H1 (cell line): ENCODE measurements around the gene SKAP1. TPM values are rescaled to one million over a fixed set of nuclear protein-coding genes. Genes with fewer than 3 reads are reported as not detected.

Experiments
- CTCF ChIA-PET: fragments of 300-600 bp; sonication (Branson Sonifier 250); formaldehyde crosslinking; loops from one replicate; lab custom pipeline; 2021; ENCODE audit not compliant: partially characterized antibody; lab: Charles Lee
- POLR2A ChIA-PET: fragments of 300-600 bp; sonication (Branson Sonifier 250); formaldehyde crosslinking; loops from one replicate; lab custom pipeline; 2021; ENCODE audit warnings: inconsistent platforms; ENCODE audit not compliant: partially characterized antibody; lab: Charles Lee
- DNase-seq, 2 experiments: peaks; one replicate each; pipeline versions ENCODE4 v3.0.0 to v3.0.0-alpha.2; 2010 to 2022; ENCODE audit warnings: low spot score in 2 of 2, low read depth in 1 of 2, mixed read lengths in 1 of 2
- FAIRE-seq: peaks from 2 replicates; lab custom pipeline; 2011; peaks lifted over from hg19 to GRCh38; lab: Jason Lieb, UNC
- H2AFZ ChIP-seq: 2 replicates; pipeline ENCODE4 v1.8.1; 2012; ENCODE audit warnings: low read length, inconsistent platforms
- H2AK5ac ChIP-seq: 2 replicates; pipeline ENCODE4 v1.6.1; 2013; ENCODE audit warnings: low read depth, low read length
- H2BK120ac ChIP-seq: replicated peaks from 2 replicates; pipeline ENCODE3; 2013; ENCODE audit warnings: low read depth, low read length, inconsistent platforms
- H2BK12ac ChIP-seq: 2 replicates; pipeline ENCODE4 v1.6.1; 2013; ENCODE audit warnings: low read depth, low read length
- H2BK15ac ChIP-seq: 2 replicates; pipeline ENCODE4 v1.6.1; 2013; ENCODE audit warnings: low read length
- H2BK20ac ChIP-seq: 2 replicates; pipeline ENCODE4 v1.6.1; 2013; ENCODE audit warnings: low read length
- H2BK5ac ChIP-seq: 2 replicates; pipeline ENCODE4 v1.6.1; 2013; ENCODE audit warnings: low read depth, low read length
- H3K14ac ChIP-seq: 2 replicates; pipeline ENCODE4 v1.6.1; 2013; ENCODE audit warnings: inconsistent platforms; ENCODE audit not compliant: insufficient read length
- H3K18ac ChIP-seq: 2 replicates; pipeline ENCODE4 v1.6.1; 2013; ENCODE audit warnings: low read length; ENCODE audit errors: extremely low read depth
- H3K23ac ChIP-seq: 2 replicates; pipeline ENCODE4 v1.6.1; 2013; ENCODE audit warnings: inconsistent platforms; ENCODE audit not compliant: insufficient read length
- H3K23me2 ChIP-seq: 2 replicates; pipeline ENCODE4 v1.6.1; 2013; ENCODE audit warnings: low read depth, low read length
- H3K27ac ChIP-seq: 2 replicates; pipeline ENCODE4 v1.6.1; 2011; ENCODE audit warnings: low read depth, low read length, inconsistent platforms
- H3K27me3 ChIP-seq, 4 experiments: replicated peaks in 1 of 4; 1 replicate in 1 of 4; 2 replicates in 3 of 4; pipeline versions ENCODE4 v1.6.1 to v1.8.1; 2011 to 2013; ENCODE audit warnings: low read length in 3 of 4, mild to moderate bottlenecking in 3 of 4, inconsistent platforms in 2 of 4, mixed read lengths in 2 of 4, moderate library complexity in 1 of 4; ENCODE audit not compliant: control insufficient read depth in 3 of 4, insufficient read depth in 3 of 4; ENCODE audit errors: extremely low read depth in 1 of 4
- H3K36me3 ChIP-seq, 4 experiments: 2 replicates each; pipeline versions ENCODE4 v1.6.1 to v1.8.1; 2011 to 2013; ENCODE audit warnings: mild to moderate bottlenecking in 4 of 4, low read length in 3 of 4, moderate library complexity in 2 of 4, control low read depth in 1 of 4, inconsistent platforms in 1 of 4; ENCODE audit not compliant: insufficient read depth in 4 of 4, control insufficient read depth in 2 of 4
- H3K4ac ChIP-seq: replicated peaks from 2 replicates; pipeline ENCODE3; 2013; ENCODE audit warnings: low read length, low read depth, mixed read lengths, inconsistent platforms; ENCODE audit not compliant: insufficient read length
- H3K4me1 ChIP-seq, 4 experiments: replicated peaks in 1 of 4; 1 replicate in 1 of 4; 2 replicates in 3 of 4; pipeline versions ENCODE4 v1.6.1 to v1.8.1; 2011 to 2013; ENCODE audit warnings: low read length in 3 of 4, inconsistent platforms in 2 of 4, mixed read lengths in 1 of 4; ENCODE audit not compliant: insufficient read depth in 4 of 4, control insufficient read depth in 3 of 4
- H3K4me2 ChIP-seq, 2 experiments: 2 replicates each; pipeline versions ENCODE4 v1.6.1 to v1.8.1; 2011 to 2013; ENCODE audit warnings: low read depth in 2 of 2, low read length in 2 of 2, control low read depth in 1 of 2, inconsistent platforms in 1 of 2, mild to moderate bottlenecking in 1 of 2; ENCODE audit not compliant: insufficient read depth in 1 of 2
- H3K4me3 ChIP-seq, 4 experiments: fragments of 200-600, 300-600 bp in 1 of 4; sonication (generic), shearing (Covaris generic), sonication (Bioruptor Twin) in 1 of 4; 2 replicates each; pipeline versions ENCODE4 v1.5.1 to v1.8.1; 2011 to 2016; ENCODE audit warnings: low read length in 4 of 4, low read depth in 3 of 4, control low read depth in 2 of 4, inconsistent platforms in 2 of 4, mild to moderate bottlenecking in 2 of 4, mixed read lengths in 1 of 4, moderate library complexity in 1 of 4; ENCODE audit not compliant: insufficient read depth in 2 of 4; ENCODE audit errors: extremely low read depth in 1 of 4
- H3K56ac ChIP-seq: replicated peaks from 2 replicates; pipeline ENCODE3; 2013; ENCODE audit warnings: low read depth, mild to moderate bottlenecking, mixed read lengths, low read length, inconsistent platforms; ENCODE audit not compliant: insufficient read length
- H3K79me1 ChIP-seq: 2 replicates; pipeline ENCODE4 v1.6.1; 2013; ENCODE audit warnings: low read depth, low read length, control low read depth
- H3K79me2 ChIP-seq, 2 experiments: 2 replicates each; pipeline versions ENCODE4 v1.6.1 to v1.8.1; 2012 to 2013; ENCODE audit warnings: low read length in 2 of 2, mild to moderate bottlenecking in 2 of 2, inconsistent platforms in 1 of 2; ENCODE audit not compliant: insufficient read depth in 2 of 2, control insufficient read depth in 1 of 2
- H3K9ac ChIP-seq, 4 experiments: replicated peaks in 1 of 4; 1 replicate in 1 of 4; 2 replicates in 3 of 4; pipeline versions ENCODE4 v1.6.1 to v1.8.1; 2011 to 2013; ENCODE audit warnings: low read depth in 3 of 4, low read length in 3 of 4, control low read depth in 2 of 4, mild to moderate bottlenecking in 2 of 4, moderate library complexity in 2 of 4, inconsistent platforms in 1 of 4; ENCODE audit errors: extremely low read depth in 1 of 4
- H3K9me3 ChIP-seq, 2 experiments: 2 replicates each; pipeline versions ENCODE4 v1.6.1 to v1.8.1; 2012 to 2013; ENCODE audit warnings: mild to moderate bottlenecking in 2 of 2, moderate library complexity in 2 of 2, control low read depth in 1 of 2, inconsistent platforms in 1 of 2, low read depth in 1 of 2, low read length in 1 of 2, mixed read lengths in 1 of 2; ENCODE audit not compliant: insufficient read depth in 2 of 2
- H4K20me1 ChIP-seq, 2 experiments: replicated peaks in 1 of 2; 2 replicates each; pipeline versions ENCODE3 to v1.8.1; 2011 to 2013; ENCODE audit warnings: inconsistent platforms in 2 of 2, low read length in 2 of 2, mild to moderate bottlenecking in 1 of 2; ENCODE audit not compliant: insufficient read depth in 2 of 2, control insufficient read depth in 1 of 2
- H4K5ac ChIP-seq: 2 replicates; pipeline ENCODE4 v1.6.1; 2013; ENCODE audit warnings: low read length, low read depth, mixed read lengths, inconsistent platforms; ENCODE audit not compliant: insufficient read length
- H4K8ac ChIP-seq: 2 replicates; pipeline ENCODE4 v1.8.0; 2013; ENCODE audit warnings: mild to moderate bottlenecking, moderate library complexity, low read length, inconsistent platforms; ENCODE audit not compliant: insufficient read depth; ENCODE audit errors: extremely low read depth
- H4K91ac ChIP-seq: replicated peaks from 2 replicates; pipeline ENCODE3; 2013; ENCODE audit warnings: low read length, mixed read lengths, inconsistent platforms; ENCODE audit not compliant: insufficient read length
- CTBP2 ChIP-seq: IDR thresholded peaks from 2 replicates; pipeline ENCODE4 v1.7.0; 2011; ENCODE audit warnings: borderline replicate concordance, mild to moderate bottlenecking, moderate library complexity, mixed read lengths, low read length; ENCODE audit not compliant: insufficient read depth, insufficient read length
- EGR1 ChIP-seq: IDR thresholded peaks from 2 replicates; pipeline ENCODE4 v1.6.1; 2011; ENCODE audit warnings: low read depth, low read length, borderline replicate concordance
- EZH2 ChIP-seq: fragments of 200-600 bp; sonication (generic); IDR thresholded peaks from 2 replicates; pipeline ENCODE4 v1.7.1; 2012; ENCODE audit warnings: low read depth, mild to moderate bottlenecking, moderate library complexity, low read length, inconsistent platforms; ENCODE audit not compliant: severe bottlenecking
- KDM5A ChIP-seq: fragments of 200-600 bp; IDR thresholded peaks from 2 replicates; pipeline ENCODE4 v1.7.1; 2012; ENCODE audit warnings: mild to moderate bottlenecking, low read length, inconsistent platforms, mixed read lengths
- MAFK ChIP-seq: IDR thresholded peaks from 2 replicates; pipeline ENCODE4 v1.6.1; 2012; ENCODE audit warnings: low read depth, mild to moderate bottlenecking, improper control_type of control experiment, low read length
- POLR2A ChIP-seq, 2 experiments: IDR thresholded peaks; 1 replicate in 1 of 2; 2 replicates in 1 of 2; pipeline ENCODE4 v1.6.1; 2011; ENCODE audit warnings: low read depth in 2 of 2, low read length in 2 of 2, mild to moderate bottlenecking in 2 of 2; ENCODE audit errors: control extremely low read depth in 1 of 2
- POLR2AphosphoS5 ChIP-seq: IDR thresholded peaks from 2 replicates; pipeline ENCODE4 v1.6.1; 2011; ENCODE audit warnings: low read depth, low read length
- RAD21 ChIP-seq, 2 experiments: IDR thresholded peaks in 1 of 2; conservative IDR thresholded peaks in 1 of 2; 2 replicates each; pipeline ENCODE4 v1.6.1; 2011; ENCODE audit warnings: low read depth in 2 of 2, low read length in 2 of 2, improper control_type of control experiment in 1 of 2, inconsistent platforms in 1 of 2, mild to moderate bottlenecking in 1 of 2, moderate library complexity in 1 of 2
- TCF12 ChIP-seq: IDR thresholded peaks from 2 replicates; pipeline ENCODE4 v1.6.1; 2011; ENCODE audit warnings: low read depth, mild to moderate bottlenecking, low read length
- ZNF274 ChIP-seq: IDR thresholded peaks from 2 replicates; pipeline ENCODE4 v1.7.0; 2012; ENCODE audit warnings: low read length, borderline replicate concordance; ENCODE audit errors: extremely low read depth
- WGBS, 2 experiments: shearing (Covaris generic) in 1 of 2; methylation state at CpG; one replicate each; pipeline versions ENCODE4 v1.1.6 to v1.1.7; 2013 to 2015; ENCODE audit warnings: low lambda C conversion rate in 2 of 2, mixed read lengths in 2 of 2, inconsistent platforms in 1 of 2, low coverage in 1 of 2, missing lambda C conversion rate in 1 of 2; ENCODE audit not compliant: insufficient replicate concordance in 2 of 2, insufficient coverage in 1 of 2, insufficient read length in 1 of 2; ENCODE audit errors: extremely low coverage in 1 of 2, missing lambda C conversion rate in 1 of 2; 5-methylcytosine and 5-hydroxymethylcytosine counted together
- polyA plus RNA-seq, 7 experiments: library from polyadenylated mRNA; depleted of rRNA in 3 of 7; stranded (reverse) in 5 of 7; unstranded in 2 of 7; fragments of >200 nt in 5 of 7; fragments of 200-250 nt in 2 of 7; gene quantifications; 1 replicate in 5 of 7; 2 replicates in 1 of 7; 4 replicates in 1 of 7; pipeline versions ENCODE4 v1.2.1 to v1.2.3, GENCODE V29; 2011 to 2013; ENCODE audit warnings: missing spikeins in 2 of 7, mixed read lengths in 2 of 7
- total RNA-seq: library from RNA; stranded (reverse); fragmentation: NEBNext Ultra II Directional; extraction: Animal tissue kit (Norgen Biotek cat#: 25700); gene quantifications from 2 replicates; pipeline ENCODE4 v1.2.1, GENCODE V29; 2021
- TF ChIP-seq, protein P1 (sequence below): IDR thresholded peaks from 2 replicates; pipeline ENCODE4 v1.6.1; 2012; ENCODE audit warnings: low read length, inconsistent platforms
- TF ChIP-seq, protein P2 (sequence below): IDR thresholded peaks from 2 replicates; pipeline ENCODE4 v1.6.1; 2011; ENCODE audit warnings: low read depth, mild to moderate bottlenecking, low read length; ENCODE audit not compliant: insufficient read depth

Gene SKAP1
- total and polyA plus RNA-seq, 2 of the 8 experiments (the other 6 are each of a cell fraction or from before 2014, with no cell fraction given) = not detected

DNA sequence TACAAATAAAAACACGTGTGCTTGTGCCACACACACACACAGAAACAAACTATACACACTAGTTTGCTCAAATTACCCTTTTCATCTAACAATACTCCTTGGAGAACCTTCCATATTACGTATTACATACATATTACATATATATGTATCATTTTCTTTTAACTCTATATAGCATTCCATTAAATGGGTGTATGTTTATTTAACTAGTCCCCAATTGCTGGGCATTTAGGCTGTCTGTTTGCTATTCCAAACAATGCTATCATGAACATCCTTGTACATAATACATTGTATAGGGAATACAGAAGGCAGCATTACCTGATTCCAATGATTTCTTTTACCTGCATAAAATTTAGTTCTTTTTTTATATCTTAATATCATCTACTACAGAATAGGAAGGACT, 73.1 kb downstream of the SKAP1 start:
- Histone ChIP-seq H3K4ac (no peak overlapping the region), H3K4me2 (no peak overlapping the region), H4K5ac (no peak overlapping the region), H3K9ac (no peak overlapping the region), H3K4me3 (no peak overlapping the region), H2AFZ (no peak overlapping the region), H3K79me2 (no peaks in the 10 kb centered on the region), H2BK15ac (no peak overlapping the region), H2BK12ac (no peak overlapping the region), H3K18ac (no peak overlapping the region), H2AK5ac (no peak overlapping the region), H3K14ac (no peak overlapping the region), H3K56ac (no peak overlapping the region), H3K27me3 (no peaks in the 10 kb centered on the region; a peak in 1 of 7 replicates), H2BK20ac (no peak overlapping the region), H4K91ac (no peak overlapping the region), H3K9me3 (no peaks in the 10 kb centered on the region), H3K27ac (no peak overlapping the region), H3K36me3 (no peaks in the 10 kb centered on the region), H3K23me2 (no peaks in the 10 kb centered on the region), H4K8ac (no peak overlapping the region), H3K23ac (no peak overlapping the region), H2BK120ac (no peak overlapping the region), H2BK5ac (no peak overlapping the region), H3K79me1 (no peaks in the 10 kb centered on the region), H3K4me1 (no peaks in the 10 kb centered on the region), H4K20me1 (no peaks in the 10 kb centered on the region)
- POLR2A ChIA-PET = no interaction called here
- 75% methylated on average over 2 of the region's 2 CpGs; no CpG with 5 or more reads in 1 of the 2 experiments for WGBS, 2 experiments
- CTCF ChIA-PET = no interaction called here
- DNase-seq = no peak
- no peak for FAIRE-seq
- no peak for TF ChIP-seq EZH2
- no peak for TF ChIP-seq KDM5A
- no peak for TF ChIP-seq ZNF274
- no peak for TF ChIP-seq TCF12
- TF ChIP-seq, protein P1, sequence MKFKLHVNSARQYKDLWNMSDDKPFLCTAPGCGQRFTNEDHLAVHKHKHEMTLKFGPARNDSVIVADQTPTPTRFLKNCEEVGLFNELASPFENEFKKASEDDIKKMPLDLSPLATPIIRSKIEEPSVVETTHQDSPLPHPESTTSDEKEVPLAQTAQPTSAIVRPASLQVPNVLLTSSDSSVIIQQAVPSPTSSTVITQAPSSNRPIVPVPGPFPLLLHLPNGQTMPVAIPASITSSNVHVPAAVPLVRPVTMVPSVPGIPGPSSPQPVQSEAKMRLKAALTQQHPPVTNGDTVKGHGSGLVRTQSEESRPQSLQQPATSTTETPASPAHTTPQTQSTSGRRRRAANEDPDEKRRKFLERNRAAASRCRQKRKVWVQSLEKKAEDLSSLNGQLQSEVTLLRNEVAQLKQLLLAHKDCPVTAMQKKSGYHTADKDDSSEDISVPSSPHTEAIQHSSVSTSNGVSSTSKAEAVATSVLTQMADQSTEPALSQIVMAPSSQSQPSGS = no peak
- TF ChIP-seq POLR2AphosphoS5 = no peak
- no peak for TF ChIP-seq EGR1
- TF ChIP-seq MAFK = no peak
- TF ChIP-seq POLR2A (IDR thresholded peaks at IDR 0.05; ENCODE audit: control extremely low read depth in 1 of 2, low read depth in 2 of 2, low read length in 2 of 2) = no peak
- no peak for TF ChIP-seq CTBP2
- TF ChIP-seq, protein P2, sequence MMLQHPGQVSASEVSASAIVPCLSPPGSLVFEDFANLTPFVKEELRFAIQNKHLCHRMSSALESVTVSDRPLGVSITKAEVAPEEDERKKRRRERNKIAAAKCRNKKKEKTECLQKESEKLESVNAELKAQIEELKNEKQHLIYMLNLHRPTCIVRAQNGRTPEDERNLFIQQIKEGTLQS = no peak
- TF ChIP-seq RAD21 (IDR thresholded peaks at IDR 0.05 in 1 of 2, conservative IDR thresholded peaks at IDR 0.05 in 1 of 2; ENCODE audit: low read depth in 2 of 2, low read length in 2 of 2) = no peak
